ENCODE data around the gene FASTKD3. TPM values are rescaled to one million over a fixed set of nuclear protein-coding genes. Genes with fewer than 3 reads are reported as not detected.

FASTKD3 gene
- total and polyA plus RNA-seq, 2 donors (not counting 1 experiment from before 2014, with no cell fraction given) = 6.6 to 10.0 TPM

- H3K9me3 ChIP-seq (ENCODE audit: control extremely low read depth in 1 of 3, control insufficient read depth in 2 of 3, insufficient read depth in 1 of 3, low read length in 2 of 3) = no peaks in the 10 kb centered on the region
- ChIA-PET CTCF (no interaction called here), POLR2A (no interaction called here)
- intact Hi-C loops (cut with micrococcal nuclease) = no loop called here
- H3K27me3 ChIP-seq (replicated peaks in 1 of 4; ENCODE audit: control extremely low read depth in 1 of 4, control insufficient read depth in 3 of 4, insufficient read depth in 4 of 4, low read length in 3 of 4) = no peaks in the 10 kb centered on the region
- TF ChIP-seq CTCF (IDR thresholded peaks at IDR 0.05) = no peak
- no peak for TF ChIP-seq EZH2 (IDR thresholded peaks at IDR 0.05; ENCODE audit: borderline replicate concordance, insufficient read depth, low read depth, low read length, poor library complexity, severe bottlenecking)
- H3K36me3 ChIP-seq (replicated peaks in 1 of 2; ENCODE audit: control extremely low read depth in 1 of 2, control insufficient read depth in 1 of 2, extremely low read depth in 1 of 2, insufficient read depth in 2 of 2, low read length in 1 of 2) = peaks cover 9 to 73% of the 10 kb centered on the region in 2 experiments
- H4K20me1 ChIP-seq (ENCODE audit: control insufficient read depth, insufficient read depth, low read length, poor library complexity, severe bottlenecking) = peaks cover 15% of the 10 kb centered on the region
- H3K9ac ChIP-seq (ENCODE audit: low read length) = no peak overlapping the region
- Mint-ChIP-seq H3K4me1 (no peaks in the 10 kb centered on the region), H3K9me3 (ENCODE audit: insufficient read depth) (no peaks in the 10 kb centered on the region), H3K4me3 (no peak overlapping the region), H3K27ac (no peak overlapping the region), H3K27me3 (no peaks in the 10 kb centered on the region)
- 100% methylated on average over 3 of the region's 4 CpGs for WGBS (ENCODE audit: insufficient coverage)
- ATAC-seq (ENCODE audit: low read depth) (no peak), DNase-seq (no peak)
- no peak overlapping the region for H2AFZ ChIP-seq (ENCODE audit: insufficient read depth, low read depth, low read length, poor library complexity, severe bottlenecking)
- H3K27ac ChIP-seq (ENCODE audit: low read length in 2 of 2) = no peak overlapping the region
- no peaks in the 10 kb centered on the region for H3K4me1 ChIP-seq (ENCODE audit: control insufficient read depth in 2 of 2, insufficient read depth in 2 of 2, low read length in 2 of 2)
- H3K79me2 ChIP-seq (ENCODE audit: control insufficient read depth, insufficient read depth, low read length) = peaks cover 7% of the 10 kb centered on the region
- H3K4me2 ChIP-seq (replicated peaks; ENCODE audit: low read depth, low read length, poor library complexity, severe bottlenecking) = no peak overlapping the region
- no peak overlapping the region for H3K4me3 ChIP-seq (ENCODE audit: control extremely low read depth in 1 of 5, extremely low read depth in 1 of 5, insufficient read depth in 1 of 5, low read depth in 2 of 5, low read length in 4 of 5)
These were observed 12.3 kb upstream of the FASTKD3 start for GRCh38 chr5:7881091-7881490.

GRCh38 chr5:7878381-7878873 is 9.6 kb upstream of the FASTKD3 start:
- H3K27me3 Mint-ChIP-seq = no peaks in the 10 kb centered on the region
- ATAC-seq (ENCODE audit: low read depth) (no peak), DNase-seq (no peak)
- H4K20me1 ChIP-seq (ENCODE audit: control insufficient read depth, insufficient read depth, low read length, poor library complexity, severe bottlenecking) = peaks cover 15% of the 10 kb centered on the region
- ChIA-PET POLR2A (no interaction called here), CTCF (no interaction called here)
- H2AFZ ChIP-seq (ENCODE audit: insufficient read depth, low read depth, low read length, poor library complexity, severe bottlenecking) = no peak overlapping the region
- H3K4me3 ChIP-seq (ENCODE audit: control extremely low read depth in 1 of 5, extremely low read depth in 1 of 5, insufficient read depth in 1 of 5, low read depth in 2 of 5, low read length in 4 of 5) = no peak overlapping the region
- peaks cover 9 to 63% of the 10 kb centered on the region in 2 experiments for H3K36me3 ChIP-seq (replicated peaks in 1 of 2; ENCODE audit: control extremely low read depth in 1 of 2, control insufficient read depth in 1 of 2, extremely low read depth in 1 of 2, insufficient read depth in 2 of 2, low read length in 1 of 2)
- H3K9ac ChIP-seq (ENCODE audit: low read length) = no peak overlapping the region
- TF ChIP-seq EZH2 (IDR thresholded peaks at IDR 0.05; ENCODE audit: borderline replicate concordance, insufficient read depth, low read depth, low read length, poor library complexity, severe bottlenecking) (no peak), CTCF (IDR thresholded peaks at IDR 0.05) (no peak)
- no peak overlapping the region for H3K4me3 Mint-ChIP-seq
- no peaks in the 10 kb centered on the region for H3K4me1 ChIP-seq (ENCODE audit: control insufficient read depth in 2 of 2, insufficient read depth in 2 of 2, low read length in 2 of 2)
- no peaks in the 10 kb centered on the region for H3K27me3 ChIP-seq (replicated peaks in 1 of 4; ENCODE audit: control extremely low read depth in 1 of 4, control insufficient read depth in 3 of 4, insufficient read depth in 4 of 4, low read length in 3 of 4)
- H3K9me3 Mint-ChIP-seq (ENCODE audit: insufficient read depth) = no peaks in the 10 kb centered on the region
- no peak overlapping the region for H3K4me2 ChIP-seq (replicated peaks; ENCODE audit: low read depth, low read length, poor library complexity, severe bottlenecking)
- no peak overlapping the region for H3K27ac Mint-ChIP-seq
- intact Hi-C loops (cut with micrococcal nuclease) = no loop called here
- H3K27ac ChIP-seq (ENCODE audit: low read length in 2 of 2) = no peak overlapping the region
- peaks cover 18% of the 10 kb centered on the region for H3K79me2 ChIP-seq (ENCODE audit: control insufficient read depth, insufficient read depth, low read length)
- H3K9me3 ChIP-seq (ENCODE audit: control extremely low read depth in 1 of 3, control insufficient read depth in 2 of 3, insufficient read depth in 1 of 3, low read length in 2 of 3) = no peaks in the 10 kb centered on the region
- peaks cover 7% of the 10 kb centered on the region for H3K4me1 Mint-ChIP-seq
